ENCODE data around the gene DYSF.

Gene DYSF

DNA sequence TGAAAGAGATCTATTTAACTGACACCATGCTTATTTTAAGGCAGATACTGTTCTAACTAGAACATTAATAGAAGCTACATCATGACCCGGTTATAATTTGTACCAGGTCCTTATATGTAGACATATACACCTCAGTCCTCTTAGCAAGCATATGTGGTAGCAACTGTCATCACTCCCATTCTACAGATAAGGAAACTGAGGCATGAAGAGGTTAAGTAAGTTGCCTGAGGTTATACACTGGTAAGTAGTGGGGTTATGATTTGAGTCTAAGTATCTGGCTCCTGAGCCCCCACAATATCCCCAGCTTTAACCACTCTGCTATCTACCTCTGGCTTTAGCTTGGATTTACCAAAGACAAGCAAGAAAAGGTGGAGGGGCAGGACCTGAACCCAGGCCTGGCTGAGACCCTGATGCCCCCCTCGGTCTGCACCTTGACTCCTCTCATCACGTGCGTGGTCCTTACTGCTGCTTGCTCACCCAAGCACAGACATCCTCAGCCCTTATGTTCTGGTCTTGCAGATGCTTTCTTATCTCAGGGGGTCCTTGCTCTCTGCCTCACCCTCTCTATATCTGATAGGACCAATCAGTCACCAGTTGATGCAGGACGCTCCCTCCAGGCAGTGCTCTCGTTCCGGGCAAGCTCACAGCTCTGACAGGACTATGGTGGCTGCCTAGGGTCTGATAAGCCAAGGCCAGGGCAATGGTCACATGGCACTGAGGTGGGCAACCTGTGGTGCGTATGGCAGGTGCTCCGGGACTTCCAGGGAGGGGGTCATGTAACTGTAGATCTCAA lies 4.0 kb downstream of the DYSF start:
- DNase-seq: no peak

DNA sequence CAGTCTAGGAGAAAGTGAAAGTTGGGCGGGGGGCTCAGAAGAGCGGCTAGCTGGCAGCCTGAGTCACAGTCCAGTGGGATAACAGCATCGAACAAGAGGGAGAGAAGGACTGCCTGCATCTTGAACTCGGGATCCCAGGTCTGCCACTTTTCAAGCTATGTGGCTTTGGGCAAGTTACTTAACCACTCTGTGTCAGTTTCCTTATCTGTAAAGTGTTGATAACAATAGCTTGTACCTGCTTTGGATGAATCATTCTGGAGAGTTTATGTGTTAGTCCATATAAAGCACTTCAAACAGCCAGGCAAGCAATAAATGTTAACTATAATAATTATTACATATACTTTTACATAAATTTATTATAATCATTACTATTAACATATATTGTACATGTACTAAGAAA lies 4.6 kb downstream of the DYSF start:
- DNase-seq: no peak

GRCh38 chr2:71458413-71459083 lies 5.2 kb downstream of the DYSF start:
- no peak for DNase-seq

GRCh38 chr2:71459084-71459431 lies 5.7 kb downstream of the DYSF start:
- DNase-seq: no peak

- no peak for DNase-seq
Observed at GRCh38 chr2:71460056-71460455, 6.7 kb downstream of the DYSF start.

DNA sequence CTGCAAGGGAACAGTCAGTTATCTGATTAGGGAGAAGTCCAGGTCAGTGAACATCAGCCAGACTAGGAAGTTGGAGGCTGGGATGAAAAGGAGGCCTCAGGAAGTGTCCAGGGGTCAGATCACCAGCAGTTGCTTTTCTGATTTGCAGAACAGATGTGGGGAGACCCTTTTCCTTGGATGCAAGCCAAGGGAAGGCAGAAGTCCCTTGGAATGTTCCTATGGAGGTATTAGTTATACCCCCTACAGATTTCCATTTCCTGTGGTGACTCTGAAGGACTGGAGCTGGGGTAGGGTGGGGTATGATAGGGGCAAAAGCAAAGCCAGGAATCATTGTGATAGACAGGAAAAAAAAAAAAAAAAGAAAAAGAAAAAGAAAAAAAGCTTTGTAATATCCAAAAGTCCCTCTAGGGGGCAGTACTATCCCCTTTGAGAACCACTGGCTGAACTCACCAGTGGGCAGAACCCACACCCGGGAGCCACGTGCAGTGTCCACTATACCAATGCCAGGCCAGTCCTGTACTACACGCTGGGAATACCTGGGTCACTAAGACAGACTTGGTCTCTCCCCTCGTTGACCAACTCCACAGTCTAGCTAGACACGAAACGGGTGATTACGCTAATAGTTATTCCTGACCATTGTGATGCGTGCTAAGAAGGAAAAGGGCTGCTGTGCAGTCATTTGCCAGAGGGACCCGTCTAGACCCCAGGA lies 7.4 kb downstream of the DYSF start:
- DNase-seq: no peak

DNA sequence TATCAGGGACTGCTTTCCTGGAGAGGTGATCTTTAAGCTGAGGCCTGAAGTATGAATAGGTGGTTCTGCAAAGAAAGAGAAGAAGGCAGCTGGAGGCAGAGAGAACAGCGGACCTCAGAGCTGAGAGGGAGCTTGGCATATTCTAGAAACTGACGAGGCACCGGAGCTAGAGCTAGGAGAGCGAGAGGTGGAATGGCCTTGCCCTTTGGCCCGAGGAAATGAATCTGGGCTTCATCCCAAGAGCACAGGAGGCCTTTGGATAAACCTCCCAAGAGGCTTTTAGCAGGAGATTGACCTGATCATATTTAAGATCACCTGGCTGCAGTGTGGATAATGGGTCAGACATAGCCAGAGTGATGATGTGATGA lies 7.9 kb downstream of the DYSF start:
- DNase-seq: no peak

- DNase-seq: no peak
Observed at GRCh38 chr2:71462056-71462605, 8.8 kb downstream of the DYSF start.

DNA sequence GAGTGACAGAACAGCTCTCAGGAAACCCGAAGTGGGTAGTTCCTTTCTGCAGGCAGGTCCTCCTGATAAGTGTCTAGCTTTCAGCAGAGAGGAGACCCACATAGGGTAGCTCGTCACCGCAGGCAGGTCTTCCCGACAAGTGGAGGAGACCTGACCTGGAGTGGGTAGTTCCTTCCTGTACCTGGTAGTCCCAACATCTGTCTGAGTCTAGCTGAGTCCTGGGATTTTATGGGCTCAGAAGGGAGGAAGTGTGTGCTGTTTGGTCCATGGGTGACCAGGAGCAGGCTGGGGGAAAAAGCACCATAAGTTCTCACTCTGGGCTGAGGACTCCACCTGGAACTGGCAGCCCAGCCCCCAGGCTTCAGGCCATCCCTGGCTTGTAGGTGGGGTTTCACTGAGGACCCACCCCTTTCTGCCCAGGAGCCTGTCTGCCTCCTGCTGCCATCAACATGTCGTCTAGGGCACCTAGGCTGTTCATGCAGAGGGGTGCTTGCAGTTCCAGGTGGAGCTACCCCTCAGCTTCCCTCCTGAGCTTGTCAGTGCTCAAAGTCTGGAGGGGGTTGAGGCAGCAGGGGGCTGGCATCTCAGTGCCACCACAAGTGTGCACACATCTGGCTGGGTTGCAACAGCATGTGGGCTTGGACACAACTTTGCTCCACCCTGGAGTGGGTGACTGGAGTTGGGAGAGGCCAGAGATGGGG lies 9.4 kb downstream of the DYSF start:
- no peak for DNase-seq

DNA sequence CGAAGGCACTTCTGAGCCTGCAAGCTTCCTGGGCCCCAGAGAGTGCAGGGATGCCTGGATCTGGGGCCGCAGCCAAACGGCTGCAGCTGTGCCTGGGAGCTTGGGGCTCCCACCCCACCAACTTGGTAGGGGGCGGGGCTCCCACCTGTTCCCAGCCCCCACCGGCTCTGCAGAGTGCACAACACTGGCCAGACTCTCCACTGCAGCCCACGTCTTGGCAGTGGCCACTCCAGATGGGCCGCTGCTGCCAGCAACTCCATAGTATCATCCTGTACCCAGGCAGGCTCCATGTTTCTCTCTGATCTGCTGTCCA lies 9.9 kb downstream of the DYSF start:
- no peak for DNase-seq

DNA sequence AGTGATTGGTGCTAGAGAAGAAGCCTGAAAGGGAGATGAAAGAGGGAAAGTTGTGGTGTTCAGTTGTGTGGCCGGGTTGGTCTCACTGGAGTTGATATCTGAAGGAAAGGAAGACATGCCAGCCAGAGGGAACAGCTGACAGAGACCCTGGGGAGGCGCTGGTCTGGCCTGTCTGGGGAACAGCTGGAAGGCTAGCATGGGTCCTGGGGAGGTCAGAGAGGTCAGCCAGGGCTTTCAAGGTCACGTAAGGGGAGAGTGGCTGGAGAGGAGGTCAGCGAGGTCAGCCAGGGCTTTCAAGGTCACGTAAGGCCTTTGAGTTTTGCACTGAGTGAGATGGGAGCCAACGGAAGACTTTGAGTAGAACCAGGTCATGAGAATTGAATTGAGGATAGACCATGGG lies 11.0 kb downstream of the DYSF start:
- DNase-seq: no peak

DNA sequence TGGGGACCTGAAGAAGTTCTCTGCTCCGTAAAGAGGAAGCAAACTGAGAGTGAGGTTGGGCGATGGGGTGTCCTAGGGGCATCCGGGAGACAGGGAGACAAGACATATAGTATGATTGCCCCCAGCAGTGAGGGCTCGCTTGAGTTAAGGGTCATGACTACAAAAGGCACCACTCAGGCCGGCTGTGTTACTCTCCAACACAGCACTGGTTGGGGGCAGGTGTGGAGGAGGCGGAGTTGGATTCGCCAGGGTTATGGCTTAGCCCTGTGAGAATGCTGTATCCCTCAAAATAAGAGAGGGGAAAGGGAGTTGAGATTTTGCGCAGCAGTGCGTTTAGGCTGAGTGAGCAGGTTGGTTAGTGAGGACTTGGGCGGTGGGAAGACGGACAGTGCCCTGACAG lies 12.0 kb downstream of the DYSF start:
- DNase-seq: no peak

DNA sequence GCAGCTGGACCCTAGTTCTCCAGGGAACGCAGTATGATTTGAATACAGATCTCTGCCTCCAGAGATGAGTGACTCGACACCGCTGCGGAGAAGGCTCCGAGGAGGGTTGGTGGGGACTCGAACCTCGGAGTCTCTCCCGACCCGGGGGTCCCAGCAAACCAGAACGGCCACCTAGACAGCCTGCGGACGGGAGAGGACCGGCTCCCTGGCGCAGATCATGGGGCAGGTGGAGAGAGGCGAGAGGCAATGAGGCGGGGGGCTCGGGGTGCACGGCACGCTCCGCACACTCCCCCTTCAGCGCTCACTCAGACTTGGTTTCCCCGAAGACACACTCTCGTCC lies 12.6 kb downstream of the DYSF start:
- DNase-seq: no peak

DNA sequence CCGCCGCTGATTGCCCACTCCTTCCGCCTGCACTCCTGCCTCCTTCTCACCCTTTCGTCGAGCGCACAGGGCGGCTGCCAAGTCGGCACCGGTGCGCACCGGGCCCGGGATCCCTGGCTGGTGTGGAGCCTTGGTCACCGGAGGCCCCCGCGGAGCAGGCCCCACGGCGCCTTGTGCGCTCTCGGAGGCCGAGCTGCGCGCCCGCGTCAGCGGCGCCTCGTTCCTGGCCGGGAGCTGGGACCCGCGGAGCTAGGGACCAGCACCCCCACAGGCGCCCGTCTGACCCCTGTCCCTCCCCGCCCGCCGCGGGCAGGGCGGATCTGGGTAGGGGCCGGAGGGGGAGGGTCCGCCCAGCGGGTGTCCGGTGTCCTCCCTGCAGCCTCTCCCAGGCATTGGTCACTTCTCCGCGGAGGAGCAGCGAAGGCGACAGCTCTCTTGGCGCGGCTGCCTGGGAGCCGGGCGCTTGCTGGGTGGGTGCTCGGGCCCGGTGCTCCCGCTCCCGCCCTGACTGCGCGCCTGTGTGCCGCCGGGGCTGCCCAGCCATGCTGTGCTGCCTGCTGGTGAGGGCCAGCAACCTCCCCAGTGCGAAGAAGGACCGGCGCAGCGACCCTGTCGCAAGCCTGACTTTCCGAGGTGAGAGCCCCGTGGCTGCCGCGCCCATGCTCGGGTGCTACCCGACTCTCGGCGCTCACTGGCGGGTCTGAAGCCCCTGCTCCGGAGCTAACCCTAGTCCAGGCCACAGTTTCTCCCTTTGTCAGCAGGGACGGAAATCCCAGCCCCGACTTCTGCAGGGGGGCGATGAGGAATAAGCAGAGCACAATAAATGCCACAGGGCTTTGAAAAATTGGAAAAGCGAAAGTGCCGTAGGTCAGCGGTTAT lies 13.2 kb downstream of the DYSF start:
- DNase-seq: no peak

- no peak for DNase-seq
Observed at GRCh38 chr2:71467180-71467815, 13.9 kb downstream of the DYSF start.

- no peak for DNase-seq
Observed at GRCh38 chr2:71468279-71469015, 15.1 kb downstream of the DYSF start.

- DNase-seq: no peak
Observed at GRCh38 chr2:71469403-71470398, 16.3 kb downstream of the DYSF start.

GRCh38 chr2:71471276-71471675 lies 17.9 kb downstream of the DYSF start:
- no peak for DNase-seq

DNA sequence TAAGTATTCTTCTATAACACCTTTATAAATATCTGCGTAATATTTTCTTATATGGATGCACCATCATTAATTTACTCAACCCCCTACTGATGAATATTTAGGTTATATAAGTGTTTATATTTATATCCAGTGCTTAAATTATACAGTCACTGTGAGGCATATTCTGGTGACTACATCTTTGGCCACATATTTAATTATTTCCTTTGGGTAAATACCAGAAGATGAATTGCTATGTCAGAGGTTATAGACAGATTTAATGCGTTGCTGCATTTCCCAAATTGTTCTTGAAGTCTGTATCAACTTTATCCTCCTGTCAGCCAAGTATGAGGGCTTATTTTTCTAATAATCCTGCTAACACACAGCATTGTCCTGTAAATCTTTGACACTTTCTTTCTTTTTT lies 18.7 kb downstream of the DYSF start:
- DNase-seq: no peak

Measured in NCI-H1417 treated with DMSO at 0.1 percent for 48 hours (cell line).